ENCODE results near the gene ZNF100.

- TF ChIP-seq, protein P1, sequence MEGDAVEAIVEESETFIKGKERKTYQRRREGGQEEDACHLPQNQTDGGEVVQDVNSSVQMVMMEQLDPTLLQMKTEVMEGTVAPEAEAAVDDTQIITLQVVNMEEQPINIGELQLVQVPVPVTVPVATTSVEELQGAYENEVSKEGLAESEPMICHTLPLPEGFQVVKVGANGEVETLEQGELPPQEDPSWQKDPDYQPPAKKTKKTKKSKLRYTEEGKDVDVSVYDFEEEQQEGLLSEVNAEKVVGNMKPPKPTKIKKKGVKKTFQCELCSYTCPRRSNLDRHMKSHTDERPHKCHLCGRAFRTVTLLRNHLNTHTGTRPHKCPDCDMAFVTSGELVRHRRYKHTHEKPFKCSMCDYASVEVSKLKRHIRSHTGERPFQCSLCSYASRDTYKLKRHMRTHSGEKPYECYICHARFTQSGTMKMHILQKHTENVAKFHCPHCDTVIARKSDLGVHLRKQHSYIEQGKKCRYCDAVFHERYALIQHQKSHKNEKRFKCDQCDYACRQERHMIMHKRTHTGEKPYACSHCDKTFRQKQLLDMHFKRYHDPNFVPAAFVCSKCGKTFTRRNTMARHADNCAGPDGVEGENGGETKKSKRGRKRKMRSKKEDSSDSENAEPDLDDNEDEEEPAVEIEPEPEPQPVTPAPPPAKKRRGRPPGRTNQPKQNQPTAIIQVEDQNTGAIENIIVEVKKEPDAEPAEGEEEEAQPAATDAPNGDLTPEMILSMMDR (IDR thresholded peaks at IDR 0.05) = no peak
- TF ChIP-seq POLR2A (IDR thresholded peaks at IDR 0.05) = no peak
Measured at GRCh38 chr19:21680026-21680425, 87.4 kb downstream of the ZNF100 start.
